Thyroid gland (tissue), 4 donors: ENCODE measurements around the gene PRDM2.

Experiments used
- CTCF ChIP-seq, 6 experiments: fragments of 200-600 bp in 3 of 6; fragments of 450-650 bp in 3 of 6; sonication (generic) in 3 of 6; IDR thresholded peaks; one replicate each; pipeline ENCODE4 v1.5.1; 2016 to 2019; ENCODE audit warnings: antibody characterized with exemption in 6 of 6, mild to moderate bottlenecking in 2 of 6, inconsistent platforms in 1 of 6, moderate library complexity in 1 of 6
- POLR2A ChIP-seq, 2 donors: fragments of 450-650 bp; IDR thresholded peaks; one replicate each; pipeline ENCODE4 v1.6.1; 2017; ENCODE audit warnings: antibody characterized with exemption in 2 of 2, mild to moderate bottlenecking in 2 of 2, moderate library complexity in 1 of 2

DNA sequence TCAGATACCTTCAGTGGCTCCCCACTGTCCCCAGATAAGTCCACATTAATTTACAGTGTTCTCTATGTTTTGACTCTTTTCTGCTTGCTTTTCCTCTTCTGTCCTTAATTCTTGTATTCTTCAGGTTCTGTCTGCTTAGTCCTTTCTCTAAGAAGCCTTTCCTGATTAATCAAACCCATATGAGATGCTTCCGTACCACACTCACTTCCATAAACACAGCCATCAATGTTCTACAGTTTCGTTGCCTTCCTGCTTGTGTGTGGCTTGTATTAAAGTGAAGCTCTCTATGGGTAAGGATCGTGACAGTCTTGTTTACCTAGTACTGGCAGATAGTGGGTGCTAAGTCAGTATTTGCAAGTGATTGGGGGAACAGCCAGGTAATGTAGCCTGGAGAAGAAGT is 75.9 kb downstream of the PRDM2 start:
- no peak for TF ChIP-seq CTCF (IDR thresholded peaks at IDR 0.05)
- TF ChIP-seq POLR2A (IDR thresholded peaks at IDR 0.05), result no peak
